ENCODE measurements around the gene DKC1. TPM values are rescaled to one million over a fixed set of nuclear protein-coding genes. Genes with fewer than 3 reads are reported as not detected.

The DKC1 gene
- total RNA-seq, 1 donor from 2014 or later = 91.1 TPM

DNA sequence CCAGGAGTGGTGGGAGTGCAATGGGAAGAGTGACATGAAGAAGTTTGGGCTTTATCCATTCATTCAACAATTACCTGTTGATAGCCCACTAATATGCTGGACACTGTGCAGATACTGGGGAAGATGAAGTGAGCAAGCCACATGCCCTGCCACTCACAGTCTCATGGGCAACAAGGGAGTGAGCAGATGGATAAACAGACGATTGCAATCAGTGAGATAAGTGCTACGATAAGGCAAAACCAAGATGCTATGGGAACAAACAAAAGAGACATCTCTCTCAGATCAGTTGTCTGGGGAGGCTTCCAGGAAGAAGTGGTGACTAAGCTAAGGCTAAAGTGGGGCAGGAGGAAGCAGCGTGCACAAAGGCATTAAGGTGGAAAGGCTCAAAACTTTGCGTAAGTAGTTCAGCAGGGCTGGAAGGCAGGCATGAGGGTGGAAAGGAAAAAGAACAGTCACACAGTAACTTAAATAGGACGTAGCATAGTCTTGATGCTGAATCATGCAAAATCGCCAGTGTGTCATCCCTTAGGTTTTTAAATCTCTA lies 43.5 kb upstream of the DKC1 start:
- TF ChIP-seq, protein P1, sequence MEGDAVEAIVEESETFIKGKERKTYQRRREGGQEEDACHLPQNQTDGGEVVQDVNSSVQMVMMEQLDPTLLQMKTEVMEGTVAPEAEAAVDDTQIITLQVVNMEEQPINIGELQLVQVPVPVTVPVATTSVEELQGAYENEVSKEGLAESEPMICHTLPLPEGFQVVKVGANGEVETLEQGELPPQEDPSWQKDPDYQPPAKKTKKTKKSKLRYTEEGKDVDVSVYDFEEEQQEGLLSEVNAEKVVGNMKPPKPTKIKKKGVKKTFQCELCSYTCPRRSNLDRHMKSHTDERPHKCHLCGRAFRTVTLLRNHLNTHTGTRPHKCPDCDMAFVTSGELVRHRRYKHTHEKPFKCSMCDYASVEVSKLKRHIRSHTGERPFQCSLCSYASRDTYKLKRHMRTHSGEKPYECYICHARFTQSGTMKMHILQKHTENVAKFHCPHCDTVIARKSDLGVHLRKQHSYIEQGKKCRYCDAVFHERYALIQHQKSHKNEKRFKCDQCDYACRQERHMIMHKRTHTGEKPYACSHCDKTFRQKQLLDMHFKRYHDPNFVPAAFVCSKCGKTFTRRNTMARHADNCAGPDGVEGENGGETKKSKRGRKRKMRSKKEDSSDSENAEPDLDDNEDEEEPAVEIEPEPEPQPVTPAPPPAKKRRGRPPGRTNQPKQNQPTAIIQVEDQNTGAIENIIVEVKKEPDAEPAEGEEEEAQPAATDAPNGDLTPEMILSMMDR (IDR thresholded peaks at IDR 0.05; ENCODE audit: insufficient read depth, low read length, severe bottlenecking) = no peak
- DNase-seq (ENCODE audit: low read depth) (peak; percentile 90), FAIRE-seq (peak; percentile 76)
- Histone ChIP-seq H3K27me3 (ENCODE audit: control insufficient read depth, insufficient read depth, low read length) (no peaks in the 10 kb centered on the region), H3K36me3 (ENCODE audit: control insufficient read depth, insufficient read depth, low read length) (no peaks in the 10 kb centered on the region), H3K4me3 (ENCODE audit: low read depth, low read length) (no peak overlapping the region)

GRCh38 chrX:154720067-154720466 lies 42.6 kb upstream of the DKC1 start:
- FAIRE-seq (no peak), DNase-seq (ENCODE audit: low read depth) (peak; percentile 89)
- TF ChIP-seq, protein P1 (IDR thresholded peaks at IDR 0.05; ENCODE audit: insufficient read depth, low read length, severe bottlenecking) = no peak
- no peak overlapping the region for H3K4me3 ChIP-seq (ENCODE audit: low read depth, low read length)
- no peaks in the 10 kb centered on the region for H3K36me3 ChIP-seq (ENCODE audit: control insufficient read depth, insufficient read depth, low read length)
- H3K27me3 ChIP-seq (ENCODE audit: control insufficient read depth, insufficient read depth, low read length) = no peaks in the 10 kb centered on the region

GRCh38 chrX:154721155-154721554 lies 41.5 kb upstream of the DKC1 start:
- FAIRE-seq (no peak), DNase-seq (ENCODE audit: low read depth) (no peak)
- no peaks in the 10 kb centered on the region for H3K27me3 ChIP-seq (ENCODE audit: control insufficient read depth, insufficient read depth, low read length)
- H3K4me3 ChIP-seq (ENCODE audit: low read depth, low read length) = no peak overlapping the region
- no peaks in the 10 kb centered on the region for H3K36me3 ChIP-seq (ENCODE audit: control insufficient read depth, insufficient read depth, low read length)
- TF ChIP-seq, protein P1 (IDR thresholded peaks at IDR 0.05; ENCODE audit: insufficient read depth, low read length, severe bottlenecking) = no peak

DNA sequence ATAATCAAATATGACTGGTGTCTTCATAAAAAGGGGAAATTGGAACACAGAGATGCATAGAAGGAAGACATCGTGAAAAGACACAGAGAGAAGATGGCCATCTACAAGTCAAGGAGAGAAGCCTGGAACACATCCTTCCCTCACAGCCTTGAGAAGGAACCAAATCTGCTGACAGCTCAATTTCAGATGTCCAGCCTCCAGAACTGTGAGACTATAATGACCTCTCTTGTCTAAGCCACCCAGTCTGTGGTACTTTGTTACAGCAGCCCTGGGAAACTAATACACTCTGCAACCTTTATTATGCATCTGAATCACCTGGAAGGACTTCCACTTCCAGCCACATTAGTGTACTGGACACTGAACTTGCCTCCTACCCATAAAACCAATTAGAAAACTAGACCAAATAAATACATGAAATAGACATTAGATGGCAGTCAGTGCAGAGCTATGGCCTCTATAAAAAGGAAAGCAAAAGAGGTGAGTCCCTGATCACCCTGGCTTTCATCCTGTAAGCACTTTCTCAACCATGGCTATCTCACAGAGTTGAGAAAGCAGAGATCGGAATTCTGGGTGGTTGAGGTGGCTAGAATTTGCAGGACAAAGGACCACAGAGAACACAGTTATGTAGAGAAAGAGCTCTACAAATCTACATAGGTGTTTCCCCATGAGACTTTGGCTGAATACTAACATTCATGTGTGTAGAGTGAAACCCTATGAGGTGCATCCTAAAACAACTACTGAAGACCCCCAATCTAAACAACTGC lies 37.5 kb upstream of the DKC1 start:
- Histone ChIP-seq H3K36me3 (ENCODE audit: control insufficient read depth, insufficient read depth, low read length) (no peaks in the 10 kb centered on the region), H3K4me3 (ENCODE audit: low read depth, low read length) (no peak overlapping the region), H3K27me3 (ENCODE audit: control insufficient read depth, insufficient read depth, low read length) (no peaks in the 10 kb centered on the region)
- DNase-seq (ENCODE audit: low read depth) (no peak), FAIRE-seq (no peak)
- TF ChIP-seq, protein P1 (IDR thresholded peaks at IDR 0.05; ENCODE audit: insufficient read depth, low read length, severe bottlenecking) = no peak

GRCh38 chrX:154727418-154727817 lies 35.2 kb upstream of the DKC1 start:
- FAIRE-seq (no peak), DNase-seq (ENCODE audit: low read depth) (peak; percentile 36)
- no peak overlapping the region for H3K4me3 ChIP-seq (ENCODE audit: low read depth, low read length)
- no peaks in the 10 kb centered on the region for H3K36me3 ChIP-seq (ENCODE audit: control insufficient read depth, insufficient read depth, low read length)
- H3K27me3 ChIP-seq (ENCODE audit: control insufficient read depth, insufficient read depth, low read length) = no peaks in the 10 kb centered on the region
- TF ChIP-seq, protein P1 (IDR thresholded peaks at IDR 0.05; ENCODE audit: insufficient read depth, low read length, severe bottlenecking) = no peak
